Peyer's patch (tissue), 4 donors: ENCODE results near the gene RAP1A.

Experiments used
- CTCF ChIP-seq, 6 experiments: fragments of 450-650 bp in 4 of 6; fragments of 200-600 bp in 2 of 6; sonication (generic) in 1 of 6; IDR thresholded peaks; one replicate each; pipeline ENCODE4 v1.5.1; 2017 to 2019; ENCODE audit warnings: antibody characterized with exemption in 6 of 6, mild to moderate bottlenecking in 3 of 6, moderate library complexity in 1 of 6
- POLR2A ChIP-seq, 2 donors: fragments of 450-650 bp; IDR thresholded peaks; one replicate each; pipeline ENCODE4 v1.5.1; 2017; ENCODE audit warnings: antibody characterized with exemption in 2 of 2, mild to moderate bottlenecking in 2 of 2, moderate library complexity in 2 of 2

- no peak for TF ChIP-seq POLR2A (IDR thresholded peaks at IDR 0.05)
- TF ChIP-seq CTCF (IDR thresholded peaks at IDR 0.05): no peak
Observed at GRCh38 chr1:111597426-111597825, 22.2 kb upstream of the RAP1A start.
